ENCODE measurements around the gene BAZ1A.
A peak's percentile ranks its signal among the peaks of the same experiment; 100 is the strongest.

The BAZ1A gene

GRCh38 chr14:34865889-34866574 lies 9.1 kb downstream of the BAZ1A start:
- H3K4me3 ChIP-seq (ENCODE audit: low read depth in 1 of 2, low read length in 1 of 2) = no peak overlapping the region
- no peaks in the 10 kb centered on the region for H3K9me3 ChIP-seq
- peaks cover 34% of the 10 kb centered on the region for H3K36me3 ChIP-seq
- H3K27me3 ChIP-seq = no peaks in the 10 kb centered on the region
- peak overlapping the region; percentile 9 for H3K27ac ChIP-seq
- no peak for TF ChIP-seq CTCF (IDR thresholded peaks at IDR 0.05)
- H3K4me1 ChIP-seq (ENCODE audit: control insufficient read depth in 1 of 2, insufficient read depth in 1 of 2, low read depth in 1 of 2, low read length in 1 of 2) = peaks cover 38 to 42% of the 10 kb centered on the region in 2 experiments

- TF ChIP-seq CTCF (IDR thresholded peaks at IDR 0.05) = no peak
- H3K27ac ChIP-seq = peak overlapping the region; percentile 18
- no peak overlapping the region for H3K4me3 ChIP-seq (ENCODE audit: low read depth in 1 of 2, low read length in 1 of 2)
- H3K4me1 ChIP-seq (ENCODE audit: control insufficient read depth in 1 of 2, insufficient read depth in 1 of 2, low read depth in 1 of 2, low read length in 1 of 2) = peaks cover 24% of the 10 kb centered on the region in 2 experiments
- no peaks in the 10 kb centered on the region for H3K27me3 ChIP-seq
- peaks cover 36% of the 10 kb centered on the region for H3K36me3 ChIP-seq
- H3K9me3 ChIP-seq = no peaks in the 10 kb centered on the region
These were observed 11.3 kb downstream of the BAZ1A start for GRCh38 chr14:34863844-34864243.

- H3K4me1 ChIP-seq (ENCODE audit: control insufficient read depth in 1 of 2, insufficient read depth in 1 of 2, low read depth in 1 of 2, low read length in 1 of 2) = peaks cover 48 to 50% of the 10 kb centered on the region in 2 experiments
- TF ChIP-seq CTCF (IDR thresholded peaks at IDR 0.05) = no peak
- no peak overlapping the region for H3K4me3 ChIP-seq (ENCODE audit: low read depth in 1 of 2, low read length in 1 of 2)
- H3K36me3 ChIP-seq = peaks cover 30% of the 10 kb centered on the region
- H3K27me3 ChIP-seq = no peaks in the 10 kb centered on the region
- H3K9me3 ChIP-seq = no peaks in the 10 kb centered on the region
- H3K27ac ChIP-seq = peak overlapping the region; percentile 89
These were observed 16.4 kb downstream of the BAZ1A start for GRCh38 chr14:34858765-34859164.

GRCh38 chr14:34857689-34858449 lies 17.3 kb downstream of the BAZ1A start:
- Histone ChIP-seq H3K27me3 (no peaks in the 10 kb centered on the region), H3K9me3 (no peaks in the 10 kb centered on the region), H3K27ac (peak overlapping the region; percentile 89), H3K4me1 (ENCODE audit: control insufficient read depth in 1 of 2, insufficient read depth in 1 of 2, low read depth in 1 of 2, low read length in 1 of 2) (peaks cover 48 to 50% of the 10 kb centered on the region in 2 experiments), H3K36me3 (peaks cover 39% of the 10 kb centered on the region), H3K4me3 (ENCODE audit: low read depth in 1 of 2, low read length in 1 of 2) (peak overlapping the region; percentile 12 to 56)
- no peak for TF ChIP-seq CTCF (IDR thresholded peaks at IDR 0.05)

GRCh38 chr14:34853041-34853440 lies 22.1 kb downstream of the BAZ1A start:
- Histone ChIP-seq H3K27ac (peak overlapping the region; percentile 52), H3K4me1 (ENCODE audit: control insufficient read depth in 1 of 2, insufficient read depth in 1 of 2, low read depth in 1 of 2, low read length in 1 of 2) (peaks cover 37 to 43% of the 10 kb centered on the region in 2 experiments), H3K36me3 (peaks cover 24% of the 10 kb centered on the region), H3K27me3 (no peaks in the 10 kb centered on the region), H3K4me3 (ENCODE audit: low read depth in 1 of 2, low read length in 1 of 2) (no peak overlapping the region), H3K9me3 (no peaks in the 10 kb centered on the region)
- no peak for TF ChIP-seq CTCF (IDR thresholded peaks at IDR 0.05)

Data from neutrophil (primary cell).